Kidney (tissue), 14 donors: Measurements from ENCODE around the gene ELOVL6. TPM values are rescaled to one million over a fixed set of nuclear protein-coding genes. Genes with fewer than 3 reads are reported as not detected.

ENCODE experiments used
- DNase-seq, 5 donors: peaks; one replicate each; pipeline ENCODE4 v3.0.0-alpha.2; 2013 to 2020
- FAIRE-seq: peaks from 2 replicates; lab custom pipeline; 2012; peaks lifted over from hg19 to GRCh38; lab: Jason Lieb, UNC
- H3K27ac ChIP-seq, 2 donors: one replicate each; pipeline ENCODE4 v1.7.0; 2013; ENCODE audit warnings: low read depth in 2 of 2, low read length in 2 of 2, inconsistent platforms in 1 of 2
- H3K27me3 ChIP-seq: one replicate; pipeline ENCODE4 v1.7.1; 2013; ENCODE audit warnings: low read length, inconsistent platforms; ENCODE audit not compliant: control insufficient read depth, insufficient read depth
- H3K36me3 ChIP-seq, 3 donors: one replicate each; pipeline versions ENCODE4 v1.7.0 to v1.7.1; 2013; ENCODE audit warnings: low read length in 3 of 3, control low read depth in 1 of 3, inconsistent platforms in 1 of 3; ENCODE audit not compliant: insufficient read depth in 3 of 3, control insufficient read depth in 2 of 3
- H3K4me1 ChIP-seq, 3 donors: one replicate each; pipeline versions ENCODE4 v1.7.0 to v1.7.1; 2013; ENCODE audit warnings: low read length in 3 of 3, inconsistent platforms in 1 of 3, low read depth in 1 of 3; ENCODE audit not compliant: control insufficient read depth in 2 of 3, insufficient read depth in 2 of 3
- H3K4me3 ChIP-seq, 3 donors: one replicate each; pipeline versions ENCODE4 v1.7.0 to v1.8.1; 2013; ENCODE audit warnings: low read length in 3 of 3, control low read depth in 1 of 3, inconsistent platforms in 1 of 3
- H3K9ac ChIP-seq, 3 donors: one replicate each; pipeline versions ENCODE4 v1.7.0 to v1.7.1; 2013; ENCODE audit warnings: low read length in 3 of 3, control low read depth in 1 of 3, inconsistent platforms in 1 of 3
- H3K9me3 ChIP-seq, 3 donors: one replicate each; pipeline versions ENCODE4 v1.7.0 to v1.7.1; 2013; ENCODE audit warnings: low read length in 3 of 3, control low read depth in 1 of 3, inconsistent platforms in 1 of 3; ENCODE audit not compliant: control insufficient read depth in 2 of 3, insufficient read depth in 1 of 3
- CTCF ChIP-seq: IDR thresholded peaks from 3 replicates; pipeline ENCODE4 v1.5.1; 2012; ENCODE audit warnings: mild to moderate bottlenecking, moderate library complexity, borderline replicate concordance; ENCODE audit not compliant: insufficient read depth; ENCODE audit errors: extremely low read depth
- intact Hi-C: fragments of 100-400 bp; cut with DNase I; formaldehyde crosslinking; loops from one replicate; pipeline ENCODE4 v1.11.1; 2022
- polyA plus RNA-seq: library from polyadenylated mRNA; stranded (reverse); fragments of 350-450 nt; fragmentation: Illumina TruSeq; extraction: RNeasy Lipid Tissue Mini Kit (QIAGEN cat#74804); gene quantifications from one replicate; pipeline ENCODE4 v1.2.3, GENCODE V29; 2014; ENCODE audit warnings: low read depth, low replicate concordance; ENCODE audit not compliant: insufficient read depth
- total RNA-seq: library from RNA; stranded (reverse); fragmentation: NEBNext Ultra II Directional; extraction: Animal tissue kit (Norgen Biotek cat#: 25700); gene quantifications from one replicate; pipeline ENCODE4 v1.2.1, GENCODE V29; 2021
- donor health status: control.
- donor health status: control.
- donor health status: control.
- donor health status: control.
- donor health status: control.
- donor health status: DM: yes; HTN: yes; CAD: no.
- donor health status: Normal renal cell carcinoma (clear cell type).

Gene ELOVL6
- total and polyA plus RNA-seq, 2 donors from 2014 or later: 10.7 to 21.5 TPM

DNA sequence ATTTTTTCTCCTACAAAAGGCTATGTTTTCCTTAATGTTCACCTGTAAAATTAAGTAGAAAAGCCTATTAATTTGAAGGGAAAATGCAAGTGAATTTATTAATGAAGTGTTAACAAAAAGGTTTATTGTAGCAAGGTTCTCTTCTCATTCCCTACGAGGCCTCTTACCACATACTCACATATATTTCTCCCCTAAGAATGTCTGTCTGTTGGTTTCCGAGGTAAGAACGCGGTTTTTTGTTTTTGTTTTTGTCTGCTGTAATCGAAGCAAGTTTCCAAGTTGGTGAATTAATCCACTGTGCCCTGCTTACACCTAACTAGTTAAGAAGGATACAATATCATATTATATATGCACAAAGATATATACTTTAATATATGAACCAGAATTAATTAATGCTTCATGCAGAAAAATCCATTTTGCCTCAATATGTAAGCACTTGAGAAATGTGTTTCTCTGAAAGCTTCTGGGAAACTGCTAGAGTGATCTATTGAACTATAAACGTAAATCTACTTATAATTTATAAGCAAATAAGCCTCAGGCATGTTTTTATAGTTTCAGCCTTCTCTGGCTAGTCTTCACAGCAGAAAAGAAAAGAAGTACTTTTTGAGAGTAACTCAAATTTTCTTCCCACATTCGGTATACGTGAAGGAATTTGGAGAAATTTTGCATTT lies 164.9 kb downstream of the ELOVL6 start:
- no peak overlapping the region for H3K9ac ChIP-seq
- no peaks in the 10 kb centered on the region for H3K4me1 ChIP-seq
- no peak for TF ChIP-seq CTCF
- H3K27me3 ChIP-seq: no peaks in the 10 kb centered on the region
- no peak overlapping the region for H3K27ac ChIP-seq
- FAIRE-seq (no peak), DNase-seq (peak in 1 of 5 donors; percentile 55)
- H3K36me3 ChIP-seq: no peaks in the 10 kb centered on the region
- intact Hi-C loops: no loop called here
- no peak overlapping the region for H3K4me3 ChIP-seq
- no peaks in the 10 kb centered on the region for H3K9me3 ChIP-seq

DNA sequence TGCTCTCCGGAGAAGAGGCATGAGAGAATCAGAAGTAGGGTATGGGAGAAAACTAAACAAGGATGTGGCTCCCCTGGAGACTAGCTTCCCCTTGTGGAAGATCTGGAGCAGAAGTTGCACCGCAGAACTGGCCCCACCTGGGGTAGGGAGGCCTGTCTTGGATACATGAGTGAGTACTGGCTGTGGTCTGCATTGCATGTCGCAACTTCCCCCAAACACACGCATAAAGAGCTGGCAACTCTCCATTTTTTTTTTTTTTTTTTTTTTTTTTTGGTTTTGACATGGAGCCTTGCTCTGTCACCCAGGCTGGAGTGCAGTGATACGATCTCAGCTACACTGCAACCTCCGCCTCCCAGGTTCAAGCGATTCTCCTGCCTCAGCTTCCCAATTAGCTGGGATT lies 165.8 kb downstream of the ELOVL6 start:
- Histone ChIP-seq H3K27ac (no peak overlapping the region), H3K27me3 (no peaks in the 10 kb centered on the region), H3K36me3 (no peaks in the 10 kb centered on the region), H3K9me3 (no peaks in the 10 kb centered on the region), H3K9ac (no peak overlapping the region), H3K4me1 (no peaks in the 10 kb centered on the region), H3K4me3 (no peak overlapping the region)
- intact Hi-C loops: no loop called here
- no peak for DNase-seq
- no peak for FAIRE-seq
- no peak for TF ChIP-seq CTCF

- Histone ChIP-seq H3K27ac (no peak overlapping the region), H3K9ac (no peak overlapping the region), H3K36me3 (no peaks in the 10 kb centered on the region), H3K27me3 (no peaks in the 10 kb centered on the region), H3K9me3 (no peaks in the 10 kb centered on the region), H3K4me1 (no peaks in the 10 kb centered on the region), H3K4me3 (no peak overlapping the region)
- DNase-seq (peak in 1 of 5 donors; percentile 53), FAIRE-seq (peak; percentile 65)
- TF ChIP-seq CTCF: no peak
- intact Hi-C loops: no loop called here
Observed at GRCh38 chr4:110025718-110026117, 172.7 kb downstream of the ELOVL6 start.
